GM19455 (cell line): ENCODE results near the gene LAMA3.

Source experiments
- ATAC-seq: cut with Tn5 transposase; IDR thresholded peaks from one replicate; pipeline ENCODE4 v1.9.1; 2021; ENCODE audit not compliant: unreplicated experiment

LAMA3 gene

DNA sequence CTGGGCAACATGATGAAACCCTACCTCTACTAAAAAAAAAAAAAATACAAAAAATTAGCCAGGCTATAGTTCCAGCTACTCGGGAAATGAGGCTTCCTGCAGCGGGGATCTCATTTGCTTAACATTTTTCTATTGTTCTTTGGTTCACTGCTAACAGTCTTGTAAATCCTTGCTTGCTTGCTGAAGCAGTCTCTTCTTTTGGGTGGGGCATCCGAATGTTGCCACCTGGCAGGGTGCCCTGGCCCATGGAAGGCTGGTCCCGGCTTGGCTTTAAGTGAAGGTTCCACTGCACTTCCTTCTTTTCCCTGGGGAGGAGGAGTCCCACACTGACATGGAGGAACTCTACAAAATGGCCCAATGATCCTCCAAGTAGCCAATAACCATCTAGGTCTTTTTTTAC lies 20.5 kb upstream of the LAMA3 start:
- ATAC-seq: no peak

DNA sequence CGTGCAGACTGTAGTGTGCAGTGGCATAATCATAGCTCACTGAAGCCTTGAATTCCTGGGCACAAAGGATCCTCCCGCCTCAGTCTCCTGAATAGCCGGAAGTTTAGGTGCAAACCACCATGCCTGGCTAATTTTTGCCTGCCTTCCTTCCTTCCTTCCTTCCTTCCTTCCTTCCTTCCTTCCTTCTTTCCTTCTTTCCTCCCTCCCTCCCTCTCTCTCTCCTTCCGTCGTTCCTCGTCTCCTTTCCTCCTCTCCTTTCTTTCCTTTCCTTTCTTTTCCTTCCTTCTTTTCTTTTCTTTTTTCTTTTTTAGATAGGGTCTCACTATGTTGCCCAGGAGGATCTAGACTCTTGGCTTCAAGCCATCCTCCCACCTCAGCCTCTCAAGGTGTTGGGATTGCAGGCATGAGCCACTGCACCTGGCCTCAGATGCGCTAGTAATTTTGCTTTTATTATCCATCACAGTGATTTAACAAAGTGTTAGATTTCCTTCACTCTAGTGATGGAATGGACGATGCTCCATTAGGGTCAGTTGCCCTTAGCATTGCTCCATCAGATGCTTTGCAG lies 20.0 kb upstream of the LAMA3 start:
- ATAC-seq: no peak

- ATAC-seq: no peak
These were observed 19.3 kb upstream of the LAMA3 start for GRCh38 chr18:23669804-23670405.

- ATAC-seq: no peak
These were observed 17.7 kb upstream of the LAMA3 start for GRCh38 chr18:23671564-23671963.

DNA sequence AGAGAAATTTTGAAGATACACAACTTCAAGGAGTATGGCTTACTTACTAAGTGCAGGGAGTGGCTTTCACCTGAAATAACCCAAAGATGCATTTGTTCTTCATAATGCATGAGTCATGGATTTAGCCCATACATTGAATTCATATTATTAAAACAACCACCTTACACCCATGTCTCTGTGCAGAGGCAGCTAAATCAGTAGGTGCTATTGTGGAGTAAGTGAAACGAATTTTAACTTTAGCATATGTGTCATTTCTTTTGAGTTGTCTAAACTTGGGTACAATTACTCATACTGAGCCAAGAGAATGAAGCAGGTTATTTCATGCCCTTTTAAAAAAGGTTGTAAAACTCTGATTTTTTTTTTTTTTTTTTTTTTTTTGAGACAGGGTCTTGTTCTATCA lies 15.5 kb upstream of the LAMA3 start:
- ATAC-seq: no peak

DNA sequence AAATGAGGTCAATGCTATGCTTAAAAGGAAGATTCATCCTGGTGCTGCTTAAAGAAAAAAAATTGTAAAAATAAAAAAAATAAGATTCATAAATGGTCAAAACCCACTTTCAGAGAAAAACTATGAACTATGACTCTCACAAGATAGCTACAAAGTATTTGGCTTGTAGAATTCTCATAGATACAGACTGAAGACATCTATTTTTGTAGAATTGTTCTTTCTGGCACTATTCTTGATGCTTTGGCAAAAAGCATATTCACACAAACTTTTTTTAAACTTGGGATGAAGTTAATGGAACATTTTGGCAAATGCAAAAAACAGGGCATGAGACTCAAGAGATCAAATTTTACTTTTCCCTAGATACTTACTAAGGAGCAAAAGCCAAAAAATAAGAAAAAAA lies 14.0 kb upstream of the LAMA3 start:
- ATAC-seq: no peak

DNA sequence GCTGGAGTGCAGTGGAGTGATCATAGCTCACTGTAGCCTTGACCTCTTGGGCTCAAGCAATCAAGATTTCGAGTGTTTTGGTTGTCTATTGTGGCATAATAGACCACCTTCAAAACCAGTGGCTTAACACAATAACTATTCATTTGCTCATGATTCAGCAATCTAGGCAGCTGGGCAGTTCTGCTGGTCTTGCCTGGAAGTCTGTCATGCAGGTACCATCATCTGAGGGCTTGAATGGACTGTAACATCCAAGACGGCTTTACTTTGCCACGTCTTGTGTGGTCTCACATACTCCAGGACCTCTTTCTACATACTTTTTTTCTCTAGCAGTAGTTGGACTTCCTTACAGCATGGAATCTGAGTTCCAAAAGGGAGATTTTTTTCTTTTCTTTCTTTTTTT lies 13.4 kb upstream of the LAMA3 start:
- ATAC-seq: no peak

- ATAC-seq: no peak
These were observed 7.2 kb upstream of the LAMA3 start for GRCh38 chr18:23682045-23682444.

- no peak for ATAC-seq
These were observed 6.8 kb upstream of the LAMA3 start for GRCh38 chr18:23682472-23682871.

DNA sequence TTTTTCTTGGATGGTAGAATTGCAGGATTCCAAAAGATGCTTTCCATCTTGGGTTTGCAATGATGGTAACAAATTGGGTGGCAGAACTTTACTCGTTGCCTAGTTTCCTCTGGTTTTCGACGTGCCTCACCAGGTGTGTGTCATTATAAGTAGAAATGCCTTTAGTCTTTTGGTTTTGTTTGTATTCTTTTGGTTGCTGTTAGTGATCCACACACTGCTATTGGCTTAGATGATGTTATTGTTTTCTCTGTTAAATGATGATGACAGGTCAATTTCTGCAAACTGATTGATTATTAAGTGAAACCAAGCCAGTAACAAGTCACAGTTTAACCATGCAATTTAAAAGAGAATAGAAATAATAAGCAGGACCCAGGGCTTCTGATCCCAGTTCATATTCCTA lies 6.1 kb upstream of the LAMA3 start:
- ATAC-seq: no peak

DNA sequence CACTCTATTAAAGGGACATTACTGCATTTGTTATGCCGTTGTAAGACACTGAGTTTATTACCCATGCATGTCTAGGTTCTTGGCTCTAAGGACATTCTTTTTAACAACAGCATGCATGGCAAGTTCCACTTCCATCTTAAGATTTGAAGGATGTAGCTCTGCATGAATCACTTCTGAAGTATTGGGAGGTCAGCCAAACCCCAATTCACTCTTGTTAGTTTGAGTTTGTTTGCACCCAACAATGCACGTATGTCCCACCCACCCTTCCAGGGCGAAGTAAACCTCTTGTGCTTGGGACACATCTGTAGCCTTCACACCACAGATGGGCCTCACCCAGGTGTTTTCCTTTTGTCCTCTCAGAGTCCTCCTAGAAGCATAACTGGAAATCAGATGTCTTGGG lies 5.6 kb upstream of the LAMA3 start:
- ATAC-seq: no peak

GRCh38 chr18:23684515-23685197 lies 4.6 kb upstream of the LAMA3 start:
- ATAC-seq: no peak

GRCh38 chr18:23688528-23688927 lies 725 bp upstream of the LAMA3 start:
- no peak for ATAC-seq

- no peak for ATAC-seq
These were observed 607 bp downstream of the LAMA3 start for GRCh38 chr18:23689616-23690504.

- no peak for ATAC-seq
These were observed 1.3 kb downstream of the LAMA3 start for GRCh38 chr18:23690505-23691068.

DNA sequence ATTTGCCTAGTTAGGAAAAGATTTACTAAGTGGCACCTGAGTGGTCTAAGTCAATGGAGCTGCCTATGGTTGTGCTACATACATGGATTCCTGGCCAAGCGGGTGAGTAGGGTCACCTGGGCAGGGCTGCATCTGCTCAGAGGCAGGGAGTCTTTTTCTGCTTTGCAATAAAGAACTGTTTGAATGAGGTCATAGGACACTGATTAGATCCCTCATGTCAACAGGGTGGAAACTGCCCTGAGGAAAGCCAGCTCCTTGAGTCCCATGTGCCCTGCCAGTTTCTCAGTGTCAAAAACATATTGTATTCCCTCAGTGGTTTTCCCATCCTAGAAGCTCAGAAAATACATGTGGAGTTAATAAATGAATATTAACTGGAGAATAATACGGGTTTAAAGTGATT lies 4.6 kb downstream of the LAMA3 start:
- ATAC-seq: no peak

DNA sequence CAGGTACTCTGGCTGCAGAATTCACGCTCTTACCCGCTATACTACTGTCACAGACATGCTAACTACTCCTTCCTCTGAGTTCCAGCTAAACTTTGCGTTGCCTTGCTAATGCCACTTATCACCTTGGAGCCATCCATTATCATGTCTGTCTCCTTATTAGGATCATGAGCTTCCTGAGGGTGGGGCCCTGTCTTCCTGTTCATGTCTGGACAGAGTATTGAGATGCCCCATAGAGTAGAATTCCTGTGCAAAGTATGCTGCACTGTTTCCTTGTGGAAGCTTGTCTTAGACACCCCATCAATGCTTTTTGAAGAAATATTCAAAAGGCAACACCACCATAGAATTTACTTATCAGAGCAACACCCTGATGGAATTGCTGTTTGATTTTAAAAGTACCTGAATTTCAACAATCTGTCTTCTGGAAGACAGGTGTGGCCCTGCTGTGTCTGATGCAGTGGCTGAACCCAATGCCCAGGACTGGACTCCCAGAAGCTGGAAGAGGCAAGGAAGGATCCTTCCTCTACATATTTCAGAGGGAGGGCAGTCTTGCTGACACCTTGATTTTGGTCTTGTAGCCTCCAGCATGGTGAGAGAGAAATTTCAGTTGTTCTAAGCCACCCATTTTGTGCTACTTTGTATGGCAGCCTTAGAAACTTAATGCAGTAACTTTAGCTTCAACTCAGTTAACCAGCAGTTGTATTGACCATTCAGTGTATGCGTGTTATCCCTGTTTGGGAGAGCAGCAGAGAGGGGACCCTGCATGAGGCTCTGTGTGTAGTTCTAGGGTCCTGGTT lies 5.6 kb downstream of the LAMA3 start:
- ATAC-seq: no peak

DNA sequence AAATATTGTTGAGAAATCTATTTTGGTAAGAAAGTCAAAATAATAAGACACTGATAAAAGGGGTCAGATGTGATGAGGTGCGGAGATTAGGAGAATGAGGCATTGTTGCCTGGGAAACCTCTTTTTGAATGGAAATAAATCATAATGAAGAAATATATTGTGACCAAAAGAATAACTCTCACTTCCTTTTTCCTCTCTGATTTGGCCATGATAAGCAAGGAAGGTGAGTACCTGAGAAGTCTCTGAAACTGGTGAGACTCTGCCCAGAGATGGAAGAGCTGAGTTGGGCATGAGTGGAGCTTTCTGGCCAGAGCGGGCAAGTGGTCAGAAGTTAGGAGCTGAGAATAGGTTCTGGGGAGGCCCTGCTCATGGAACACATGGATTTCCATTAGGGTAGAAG lies 11.8 kb downstream of the LAMA3 start:
- no peak for ATAC-seq

- no peak for ATAC-seq
These were observed 12.4 kb downstream of the LAMA3 start for GRCh38 chr18:23701544-23702064.

DNA sequence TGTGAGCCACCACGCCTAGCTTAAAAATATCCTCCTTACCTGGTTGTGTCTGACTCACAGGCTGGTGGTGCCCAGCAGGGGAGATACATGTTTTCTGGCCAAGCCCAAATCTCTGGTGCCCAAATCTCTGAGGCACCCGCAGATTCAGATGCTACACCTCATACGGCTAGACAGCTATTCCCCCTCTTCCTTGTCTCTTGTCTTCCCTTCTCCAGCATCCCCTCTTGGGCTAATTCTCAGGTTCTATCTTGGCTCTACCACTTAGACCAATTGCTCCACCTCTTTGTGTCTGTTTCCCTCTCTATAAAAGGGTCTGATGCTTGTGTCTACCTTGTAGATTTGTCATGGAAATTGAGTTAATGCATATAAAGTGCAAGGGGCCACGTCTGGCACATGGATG lies 13.4 kb downstream of the LAMA3 start:
- no peak for ATAC-seq
